KOPT-K1 (cell line): Measurements from ENCODE around the gene KCNG2.

Experiments used
- H3K27ac ChIP-seq: fragments of 200-600 bp; sonication (generic); 2 replicates; pipeline ENCODE4 v1.5.1; 2016; ENCODE audit warnings: antibody characterized with exemption, mild to moderate bottlenecking, low read depth, low read length; ENCODE audit not compliant: poor library complexity, severe bottlenecking
- H3K36me3 ChIP-seq: fragments of 200-600 bp; sonication (generic); 2 replicates; pipeline ENCODE4 v1.5.1; 2017; ENCODE audit warnings: antibody characterized with exemption, mild to moderate bottlenecking, low read length, moderate library complexity; ENCODE audit not compliant: insufficient read depth
- H3K9me3 ChIP-seq: fragments of 200-600 bp; sonication (generic); 2 replicates; pipeline ENCODE4 v1.5.1; 2017; ENCODE audit warnings: antibody characterized with exemption, low read length, mild to moderate bottlenecking; ENCODE audit not compliant: insufficient read depth, poor library complexity, severe bottlenecking

KCNG2 gene

GRCh38 chr18:79919089-79919488, 121.4 kb downstream of the KCNG2 start:
- H3K36me3 ChIP-seq, result peaks cover 44% of the 10 kb centered on the region; the same call in 1 of the 2 replicates
- H3K27ac ChIP-seq, result no peak overlapping the region
- H3K9me3 ChIP-seq, result peaks cover 18% of the 10 kb centered on the region

DNA sequence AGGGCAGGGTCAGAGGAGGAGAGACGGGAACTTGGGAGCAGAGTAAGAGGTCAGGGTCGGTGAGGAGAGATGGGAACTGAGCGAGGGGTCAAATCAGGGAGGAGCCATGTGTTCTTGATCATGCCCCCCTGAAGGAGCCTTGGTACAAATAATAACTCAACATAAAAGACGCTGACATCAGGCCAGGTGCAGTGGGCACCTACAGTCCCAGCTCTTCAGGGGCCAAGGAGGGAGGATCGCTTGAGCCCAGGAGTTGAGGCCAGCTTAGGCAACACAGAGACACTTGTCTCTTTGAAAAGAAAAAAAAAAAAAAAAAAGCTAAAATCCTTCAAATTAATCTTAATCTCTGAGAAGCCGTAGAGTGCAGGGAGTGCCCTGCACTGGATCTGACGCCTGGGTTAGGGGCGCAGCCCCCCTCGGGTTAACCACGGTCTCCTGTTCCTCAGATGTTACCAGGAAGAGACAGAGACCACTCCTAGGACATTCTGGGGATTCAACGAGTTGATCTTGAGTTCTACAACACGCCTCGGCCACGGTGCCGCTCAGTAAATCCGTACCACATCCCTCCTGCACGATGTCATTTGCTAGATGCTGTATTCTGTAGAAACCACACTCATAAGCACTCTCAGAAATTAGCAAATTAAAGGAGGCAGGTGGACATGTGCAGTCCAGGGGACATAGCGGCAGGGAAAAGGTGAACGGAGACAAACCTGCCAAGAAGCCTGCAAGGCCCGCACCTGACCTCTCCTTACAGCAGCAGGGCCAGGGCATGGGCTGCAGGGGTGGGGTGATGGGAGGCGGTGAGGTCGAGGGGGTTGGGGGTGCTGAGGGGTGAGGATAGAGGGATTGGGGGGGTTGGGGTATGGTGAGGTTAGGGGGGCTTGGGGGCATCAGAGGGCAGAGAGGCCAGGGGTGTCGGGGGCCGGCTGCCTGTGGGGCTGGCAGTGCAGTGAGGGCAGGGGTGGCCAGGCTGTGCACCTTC, 124.5 kb downstream of the KCNG2 start:
- Histone ChIP-seq H3K27ac (no peak overlapping the region), H3K9me3 (no peaks in the 10 kb centered on the region), H3K36me3 (peaks cover 32% of the 10 kb centered on the region; the same call in 1 of the 2 replicates)

- Histone ChIP-seq H3K9me3 (no peaks in the 10 kb centered on the region), H3K36me3 (peaks cover 28% of the 10 kb centered on the region; the same call in 1 of the 2 replicates), H3K27ac (no peak overlapping the region)
These were observed 125.3 kb downstream of the KCNG2 start for GRCh38 chr18:79922971-79923411.

DNA sequence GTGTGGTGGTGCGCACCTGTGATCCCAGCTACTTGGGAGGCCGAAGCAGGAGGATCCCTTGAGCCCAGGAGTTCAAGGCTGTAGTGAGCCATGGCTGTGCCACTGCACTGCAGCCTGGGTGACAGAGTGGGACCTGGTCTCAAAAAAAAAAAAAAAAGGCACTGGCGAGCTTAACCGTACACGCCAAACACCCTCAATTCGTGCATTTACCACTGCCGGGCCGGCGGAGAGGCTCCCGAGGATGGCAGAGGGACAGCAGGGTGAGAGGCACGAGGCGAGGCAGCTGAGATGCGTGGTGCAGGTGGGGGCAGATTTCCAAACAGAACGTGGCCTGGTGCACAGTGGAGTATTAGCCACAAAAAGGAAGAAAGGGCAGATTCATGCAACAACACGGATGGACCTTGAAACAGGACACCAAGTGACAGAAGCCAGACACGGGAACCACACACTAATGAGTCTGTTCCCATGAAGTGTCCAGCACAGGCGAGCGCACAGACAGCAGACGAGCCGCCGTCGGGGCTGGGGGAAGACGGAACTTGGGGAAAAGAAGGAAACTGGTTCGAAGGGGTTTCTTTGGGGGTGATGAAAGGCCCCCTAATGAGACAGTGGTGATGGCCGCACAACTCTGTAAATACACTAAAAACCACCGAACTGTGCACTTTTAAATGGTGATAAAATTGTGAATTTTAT, 126.3 kb downstream of the KCNG2 start:
- no peak overlapping the region for H3K27ac ChIP-seq
- H3K36me3 ChIP-seq, result peaks cover 29% of the 10 kb centered on the region; the same call in 1 of the 2 replicates
- peaks cover 5% of the 10 kb centered on the region for H3K9me3 ChIP-seq

- Histone ChIP-seq H3K27ac (no peak overlapping the region), H3K36me3 (peaks cover 37% of the 10 kb centered on the region; the same call in 1 of the 2 replicates), H3K9me3 (peaks cover 16% of the 10 kb centered on the region)
These were observed 127.3 kb downstream of the KCNG2 start for GRCh38 chr18:79924814-79925731.

DNA sequence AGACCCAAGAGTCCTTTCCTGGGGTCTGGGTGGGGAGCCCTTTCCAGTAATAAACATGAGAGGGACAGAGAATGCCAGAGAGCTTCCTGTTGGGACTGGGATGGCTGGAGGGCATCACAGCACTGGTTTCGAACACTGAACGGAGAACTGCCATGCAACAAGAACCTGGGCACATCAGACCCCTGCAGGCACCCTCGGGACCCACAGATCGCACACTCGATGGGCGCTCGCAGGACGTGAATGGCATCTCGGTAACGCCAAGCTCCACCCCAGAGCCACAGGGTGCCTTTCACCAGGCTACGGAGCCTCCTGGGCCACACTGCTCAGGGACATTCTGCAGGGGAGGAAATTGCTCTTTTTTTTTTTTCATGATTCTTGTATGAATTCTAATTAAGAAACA, 128.6 kb downstream of the KCNG2 start:
- H3K9me3 ChIP-seq, result peaks cover 28% of the 10 kb centered on the region
- H3K27ac ChIP-seq, result no peak overlapping the region

DNA sequence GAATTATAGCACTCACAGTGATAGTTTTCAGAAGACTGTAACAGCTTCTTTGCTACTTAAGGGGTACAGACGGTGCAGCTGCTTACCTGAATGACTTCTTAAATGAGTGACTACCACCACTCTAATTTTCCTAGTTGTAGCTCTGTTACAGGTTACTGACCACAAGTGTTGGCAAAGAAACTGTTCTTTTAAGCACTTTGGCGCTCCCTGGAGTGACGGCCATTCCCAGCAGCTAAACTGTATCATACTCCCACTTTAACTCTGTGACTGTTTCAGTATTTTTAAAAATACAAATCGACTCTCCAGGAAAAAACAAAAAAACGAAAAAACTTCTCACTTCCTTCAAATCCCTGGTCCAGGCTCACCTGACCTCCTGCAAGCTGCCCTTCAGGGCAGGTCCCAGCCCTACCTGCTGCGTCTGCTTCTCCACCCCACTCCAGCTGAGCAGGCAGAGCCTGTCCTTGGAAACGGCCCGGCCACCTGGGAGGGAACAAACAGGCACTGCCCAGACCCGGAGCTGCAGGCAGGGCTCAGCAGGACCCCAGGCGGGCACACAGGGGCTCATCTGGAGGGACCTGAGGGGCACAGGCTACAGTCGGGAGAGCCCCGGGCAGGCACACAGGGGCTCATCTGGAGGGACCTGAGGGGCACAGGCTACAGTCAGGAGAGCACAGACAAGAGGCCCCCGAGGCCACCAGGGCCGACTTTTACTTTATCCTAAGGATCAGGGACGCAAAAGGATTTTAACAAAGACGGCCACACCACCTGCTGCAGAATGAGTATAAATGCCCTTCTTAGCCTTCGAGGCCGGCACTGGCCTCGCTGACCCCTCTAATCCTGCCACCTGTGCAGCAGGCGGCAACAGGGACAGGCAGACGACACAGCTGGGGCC, 129.2 kb downstream of the KCNG2 start:
- Histone ChIP-seq H3K27ac (no peak overlapping the region), H3K9me3 (peaks cover 34% of the 10 kb centered on the region), H3K36me3 (peaks cover 37% of the 10 kb centered on the region; the same call in 1 of the 2 replicates)

More for the DNA sequence above, 128.6 kb downstream of the KCNG2 start:
- peaks cover 37% of the 10 kb centered on the region; the same call in 1 of the 2 replicates for H3K36me3 ChIP-seq

- H3K36me3 ChIP-seq, result peaks cover 37% of the 10 kb centered on the region; the same call in 1 of the 2 replicates
- H3K9me3 ChIP-seq, result peaks cover 44% of the 10 kb centered on the region
- H3K27ac ChIP-seq, result no peak overlapping the region
These were observed 130.1 kb downstream of the KCNG2 start for GRCh38 chr18:79927607-79928562.

GRCh38 chr18:79928563-79928960, 130.8 kb downstream of the KCNG2 start:
- no peak overlapping the region for H3K27ac ChIP-seq
- H3K36me3 ChIP-seq, result peaks cover 40% of the 10 kb centered on the region; the same call in 1 of the 2 replicates
- H3K9me3 ChIP-seq, result peaks cover 50% of the 10 kb centered on the region

- Histone ChIP-seq H3K9me3 (peaks cover 61% of the 10 kb centered on the region), H3K36me3 (peaks cover 41% of the 10 kb centered on the region; the same call in 1 of the 2 replicates), H3K27ac (no peak overlapping the region)
These were observed 132.4 kb downstream of the KCNG2 start for GRCh38 chr18:79930020-79930642.

DNA sequence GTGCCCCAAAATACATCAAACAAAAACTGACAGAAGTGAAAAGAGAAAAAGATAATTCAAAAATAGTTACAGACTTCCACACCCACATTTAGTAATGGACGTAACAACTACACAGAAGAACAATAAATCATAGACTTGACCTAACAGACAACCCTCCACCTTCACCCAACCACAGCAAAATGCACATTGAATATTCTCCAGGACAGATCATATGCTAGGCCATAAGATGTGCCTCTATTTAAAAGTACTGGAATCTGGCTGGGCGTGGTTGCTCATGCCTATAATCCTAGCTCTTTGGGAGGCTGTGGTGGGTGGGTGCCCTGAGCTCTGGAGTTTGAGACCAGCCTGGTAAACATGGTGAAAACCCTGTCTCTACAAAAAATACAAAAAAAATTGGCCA, 133.7 kb downstream of the KCNG2 start:
- Histone ChIP-seq H3K27ac (no peak overlapping the region), H3K36me3 (peaks cover 54% of the 10 kb centered on the region; the same call in 1 of the 2 replicates), H3K9me3 (peaks cover 75% of the 10 kb centered on the region)

GRCh38 chr18:79932907-79933306, 135.2 kb downstream of the KCNG2 start:
- peaks cover 83% of the 10 kb centered on the region for H3K9me3 ChIP-seq
- H3K27ac ChIP-seq, result no peak overlapping the region
- peaks cover 66% of the 10 kb centered on the region; the same call in 1 of the 2 replicates for H3K36me3 ChIP-seq
